ENCODE measurements around the gene LTK. TPM values are rescaled to one million over a fixed set of nuclear protein-coding genes. Genes with fewer than 3 reads are reported as not detected.

LTK gene
- total and polyA plus RNA-seq, 2 of the 8 experiments (the other 6 are each of a cell fraction or from before 2014, with no cell fraction given), result 0.05 to 0.19 TPM

- no peak for TF ChIP-seq MAFK (IDR thresholded peaks at IDR 0.05; ENCODE audit: low read depth, low read length)
These were observed 17.7 kb downstream of the LTK start (continued) for GRCh38 chr15:41495736-41496599.

All from H1 (cell line).